ENCODE measurements around the gene ULK4. TPM values are rescaled to one million over a fixed set of nuclear protein-coding genes. Genes with fewer than 3 reads are reported as not detected.

ULK4 gene
- total RNA-seq, 1 experiment from 2014 or later: 8.7 TPM

- no TSS peak for BruUV-seq (replicated peaks)
Observed at GRCh38 chr3:42007785-42008184, 45.9 kb upstream of the ULK4 start.

GRCh38 chr3:42005401-42005800 is 43.5 kb upstream of the ULK4 start:
- Histone ChIP-seq H4K20me1 (ENCODE audit: insufficient read depth) (no peaks in the 10 kb centered on the region), H3K36me3 (ENCODE audit: low read depth) (no peaks in the 10 kb centered on the region), H3K79me2 (ENCODE audit: low read depth) (no peaks in the 10 kb centered on the region), H3K4me1 (replicated peaks; ENCODE audit: insufficient read depth) (no peaks in the 10 kb centered on the region), H3K4me2 (no peak overlapping the region), H3K27ac (no peak overlapping the region), H3K27me3 (ENCODE audit: insufficient read depth, low read depth) (no peaks in the 10 kb centered on the region), H3K9me3 (ENCODE audit: insufficient read depth, low read depth) (no peaks in the 10 kb centered on the region), H3K9me2 (ENCODE audit: insufficient read depth) (no peaks in the 10 kb centered on the region), H3K4me3 (no peak overlapping the region), H2AFZ (no peak overlapping the region), H3F3A (ENCODE audit: insufficient read depth, low read depth) (no peaks in the 10 kb centered on the region)
- no peak for DNase-seq
- intact Hi-C loops (cut with micrococcal nuclease; ENCODE audit: unreplicated experiment): no loop called here
- TF ChIP-seq, protein P1, sequence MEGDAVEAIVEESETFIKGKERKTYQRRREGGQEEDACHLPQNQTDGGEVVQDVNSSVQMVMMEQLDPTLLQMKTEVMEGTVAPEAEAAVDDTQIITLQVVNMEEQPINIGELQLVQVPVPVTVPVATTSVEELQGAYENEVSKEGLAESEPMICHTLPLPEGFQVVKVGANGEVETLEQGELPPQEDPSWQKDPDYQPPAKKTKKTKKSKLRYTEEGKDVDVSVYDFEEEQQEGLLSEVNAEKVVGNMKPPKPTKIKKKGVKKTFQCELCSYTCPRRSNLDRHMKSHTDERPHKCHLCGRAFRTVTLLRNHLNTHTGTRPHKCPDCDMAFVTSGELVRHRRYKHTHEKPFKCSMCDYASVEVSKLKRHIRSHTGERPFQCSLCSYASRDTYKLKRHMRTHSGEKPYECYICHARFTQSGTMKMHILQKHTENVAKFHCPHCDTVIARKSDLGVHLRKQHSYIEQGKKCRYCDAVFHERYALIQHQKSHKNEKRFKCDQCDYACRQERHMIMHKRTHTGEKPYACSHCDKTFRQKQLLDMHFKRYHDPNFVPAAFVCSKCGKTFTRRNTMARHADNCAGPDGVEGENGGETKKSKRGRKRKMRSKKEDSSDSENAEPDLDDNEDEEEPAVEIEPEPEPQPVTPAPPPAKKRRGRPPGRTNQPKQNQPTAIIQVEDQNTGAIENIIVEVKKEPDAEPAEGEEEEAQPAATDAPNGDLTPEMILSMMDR (conservative IDR thresholded peaks at IDR 0.05): no peak
- TF ChIP-seq EZH2 (IDR thresholded peaks at IDR 0.05; ENCODE audit: low read depth): no peak
- CTCF ChIA-PET: no interaction called here
- POLR2A ChIA-PET (ENCODE audit: unreplicated experiment): no interaction called here
- no TSS peak for BruUV-seq (replicated peaks)

More at GRCh38 chr3:42007785-42008184, 45.9 kb upstream of the ULK4 start:
- Histone ChIP-seq H3F3A (ENCODE audit: insufficient read depth, low read depth) (peaks cover 9% of the 10 kb centered on the region; the same call in 1 of the 2 replicates), H3K9me2 (ENCODE audit: insufficient read depth) (no peaks in the 10 kb centered on the region), H2AFZ (no peak overlapping the region), H3K36me3 (ENCODE audit: low read depth) (no peaks in the 10 kb centered on the region), H3K79me2 (ENCODE audit: low read depth) (no peaks in the 10 kb centered on the region), H3K4me3 (no peak overlapping the region), H3K4me1 (replicated peaks; ENCODE audit: insufficient read depth) (0 out of 2 replicates have a peak, but pooled peaks cover under 1% of the 10 kb centered on the region), H3K4me2 (no peak overlapping the region), H3K9me3 (ENCODE audit: insufficient read depth, low read depth) (no peaks in the 10 kb centered on the region), H3K27ac (no peak overlapping the region), H4K20me1 (ENCODE audit: insufficient read depth) (no peaks in the 10 kb centered on the region), H3K27me3 (ENCODE audit: insufficient read depth, low read depth) (no peaks in the 10 kb centered on the region)
- ChIA-PET POLR2A (ENCODE audit: unreplicated experiment) (no interaction called here), CTCF (no interaction called here)
- intact Hi-C loops (cut with micrococcal nuclease; ENCODE audit: unreplicated experiment): no loop called here
- DNase-seq: no peak
- TF ChIP-seq, protein P1 (conservative IDR thresholded peaks at IDR 0.05): no peak
- no peak for TF ChIP-seq EZH2 (IDR thresholded peaks at IDR 0.05; ENCODE audit: low read depth)

DNA sequence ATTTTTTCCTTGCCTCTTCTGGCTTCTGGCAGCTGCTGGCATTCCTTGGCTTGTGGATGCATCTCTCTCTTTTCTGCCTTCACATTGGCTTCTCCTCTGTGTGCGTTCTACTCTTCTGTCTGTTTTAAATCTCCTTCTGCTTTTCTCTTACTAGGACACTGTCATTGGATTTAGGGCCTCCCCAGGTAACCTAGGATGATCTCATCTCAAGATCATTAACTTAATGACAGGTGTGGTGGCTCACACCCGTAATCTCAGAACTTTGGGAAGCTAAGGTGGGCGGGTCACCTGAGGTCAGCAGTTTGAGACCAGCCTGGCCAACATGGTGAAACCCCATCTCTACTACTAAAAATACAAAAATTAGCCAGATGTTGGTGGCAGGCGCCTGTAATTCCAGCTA is 40.9 kb upstream of the ULK4 start:
- Histone ChIP-seq H3K4me3 (no peak overlapping the region), H3K27ac (no peak overlapping the region), H3F3A (ENCODE audit: insufficient read depth, low read depth) (no peaks in the 10 kb centered on the region), H3K9me2 (ENCODE audit: insufficient read depth) (no peaks in the 10 kb centered on the region), H3K4me2 (no peak overlapping the region), H3K27me3 (ENCODE audit: insufficient read depth, low read depth) (no peaks in the 10 kb centered on the region), H3K79me2 (ENCODE audit: low read depth) (no peaks in the 10 kb centered on the region), H3K4me1 (replicated peaks; ENCODE audit: insufficient read depth) (no peaks in the 10 kb centered on the region), H4K20me1 (ENCODE audit: insufficient read depth) (no peaks in the 10 kb centered on the region), H3K36me3 (ENCODE audit: low read depth) (no peaks in the 10 kb centered on the region), H2AFZ (no peak overlapping the region), H3K9me3 (ENCODE audit: insufficient read depth, low read depth) (no peaks in the 10 kb centered on the region)
- intact Hi-C loops (cut with micrococcal nuclease; ENCODE audit: unreplicated experiment): no loop called here
- no peak for DNase-seq
- TF ChIP-seq EZH2 (IDR thresholded peaks at IDR 0.05; ENCODE audit: low read depth): no peak
- TF ChIP-seq, protein P1 (conservative IDR thresholded peaks at IDR 0.05): no peak
- ChIA-PET CTCF (no interaction called here), POLR2A (ENCODE audit: unreplicated experiment) (no interaction called here)
- BruUV-seq (replicated peaks): no TSS peak
